GM12878 (cell line): ENCODE data around the gene LBX1. TPM values are rescaled to one million over a fixed set of nuclear protein-coding genes. Genes with fewer than 3 reads are reported as not detected.

Experiments
- ATAC-seq: fragments of 200-7000 bp; cut with Tn5 transposase; 3 replicates; pipeline ENCODE4 v1.9.1; 2020; ENCODE audit warnings: mild to moderate bottlenecking, moderate library complexity
- BruUV-seq: library from RNA; stranded (reverse); fragments of 400-500 nt; replicated peaks from 2 replicates; lab custom pipeline; 2021; lab: Mats Ljungman, UMichigan
- CTCF ChIA-PET: fragments of 300-600 bp; sonication (Branson Sonifier 250); formaldehyde crosslinking; extraction: SDS; loops from one replicate; lab custom pipeline; 2021; ENCODE audit warnings: inconsistent platforms; lab: Yijun Ruan, JAX
- POLR2A ChIA-PET: fragments of 350-600 bp; formaldehyde crosslinking; extraction: SDS; loops from one replicate; lab custom pipeline; 2021; ENCODE audit warnings: inconsistent platforms; lab: Charles Lee
- RAD21 ChIA-PET: fragments of 300-600 bp; sonication (Branson Sonifier 250); formaldehyde crosslinking; loops from one replicate; lab custom pipeline; 2023; ENCODE audit warnings: antibody characterized with exemption; ENCODE audit not compliant: unreplicated experiment; lab: Charles Lee
- SMC1A ChIA-PET: fragments of 300-600 bp; sonication (Branson Sonifier 250); formaldehyde crosslinking; loops from one replicate; lab custom pipeline; 2023; ENCODE audit not compliant: unreplicated experiment, uncharacterized antibody; lab: Charles Lee
- DNase-seq: peaks from one replicate; pipeline ENCODE4 v3.0.0-alpha.2; 2011; ENCODE audit warnings: low read depth, low spot score
- FAIRE-seq: peaks from 3 replicates; lab custom pipeline; 2011; peaks lifted over from hg19 to GRCh38; lab: Jason Lieb, UNC
- H2AFZ ChIP-seq: 2 replicates; pipeline ENCODE4 v1.6.0; 2011; ENCODE audit warnings: low read depth, low read length, control low read depth; ENCODE audit not compliant: control insufficient read depth
- H3K27ac ChIP-seq: 2 replicates; pipeline ENCODE4 v1.5.1; 2011; ENCODE audit warnings: control low read depth; ENCODE audit not compliant: control insufficient read depth, insufficient read depth
- H3K27me3 ChIP-seq, 2 experiments: replicated peaks in 1 of 2; 2 replicates each; pipeline versions ENCODE4 v1.6.0 to v1.6.1; 2011; ENCODE audit warnings: low read length in 1 of 2; ENCODE audit not compliant: control insufficient read depth in 2 of 2, insufficient read depth in 2 of 2
- H3K36me3 ChIP-seq, 2 experiments: 2 replicates each; pipeline ENCODE4 v1.5.1; 2011; ENCODE audit warnings: low read length in 1 of 2; ENCODE audit not compliant: control insufficient read depth in 2 of 2, insufficient read depth in 2 of 2
- H3K4me1 ChIP-seq: 2 replicates; pipeline ENCODE4 v1.6.1; 2011; ENCODE audit warnings: mild to moderate bottlenecking, low read length, moderate library complexity, mixed read lengths; ENCODE audit not compliant: control insufficient read depth, insufficient read depth
- H3K4me2 ChIP-seq: 2 replicates; pipeline ENCODE4 v1.6.0; 2011; ENCODE audit warnings: control low read depth; ENCODE audit not compliant: control insufficient read depth, insufficient read depth
- H3K4me3 ChIP-seq: fragments of 200-600 bp; sonication (generic); 2 replicates; pipeline ENCODE4 v1.5.1; 2016
- H3K79me2 ChIP-seq: 2 replicates; pipeline ENCODE4 v1.6.0; 2011; ENCODE audit warnings: low read length; ENCODE audit not compliant: control insufficient read depth, insufficient read depth
- H3K9ac ChIP-seq: 2 replicates; pipeline ENCODE4 v1.8.0; 2011; ENCODE audit warnings: low read length, control low read depth, mixed read lengths; ENCODE audit not compliant: control insufficient read depth, insufficient read depth
- H3K9me3 ChIP-seq: replicated peaks from 3 replicates; pipeline ENCODE4 v1.5.1; 2011; ENCODE audit warnings: mild to moderate bottlenecking, low read length; ENCODE audit not compliant: control insufficient read depth, insufficient read depth
- H4K20me1 ChIP-seq: 2 replicates; pipeline ENCODE4 v1.6.0; 2011; ENCODE audit not compliant: control insufficient read depth, insufficient read depth
- BACH1 ChIP-seq: fragments of 450-650 bp; IDR thresholded peaks from 2 replicates; pipeline ENCODE4 v1.6.1; 2017; ENCODE audit warnings: mild to moderate bottlenecking, borderline replicate concordance
- CBX5 ChIP-seq: sonication (generic); IDR thresholded peaks from 2 replicates; pipeline ENCODE4 v1.6.1; 2016; ENCODE audit warnings: low read depth, moderate library complexity, mild to moderate bottlenecking, inconsistent platforms
- CREB1 ChIP-seq: IDR thresholded peaks from 2 replicates; pipeline ENCODE4 v1.6.1; 2012; ENCODE audit warnings: low read depth, mild to moderate bottlenecking, inconsistent platforms
- EZH2 ChIP-seq: IDR thresholded peaks from 2 replicates; pipeline ENCODE4 v1.6.1; 2012; ENCODE audit warnings: low read depth, mild to moderate bottlenecking, control low read depth, inconsistent platforms, low read length, borderline replicate concordance; ENCODE audit not compliant: control insufficient read depth
- HDAC2 ChIP-seq: fragments of 200-600 bp; sonication (generic); IDR thresholded peaks from 2 replicates; pipeline ENCODE4 v1.6.1; 2017
- NFYB ChIP-seq: IDR thresholded peaks from 2 replicates; pipeline ENCODE4 v1.6.1; 2011; ENCODE audit warnings: low read depth, mild to moderate bottlenecking, low read length, improper control_type of control experiment, moderate library complexity; ENCODE audit not compliant: insufficient read depth
- SIN3A ChIP-seq: IDR thresholded peaks from 2 replicates; pipeline ENCODE4 v1.6.1; 2012; ENCODE audit warnings: low read depth, low read length, improper control_type of control experiment
- SREBF2 ChIP-seq: IDR thresholded peaks from 2 replicates; pipeline ENCODE4 v1.6.1; 2012; ENCODE audit warnings: mild to moderate bottlenecking, low read length
- WGBS: methylation state at CpG from one replicate; pipeline ENCODE4 v1.1.6; 2016; ENCODE audit warnings: low lambda C conversion rate; ENCODE audit not compliant: insufficient replicate concordance, insufficient coverage; ENCODE audit errors: missing lambda C conversion rate; 5-methylcytosine and 5-hydroxymethylcytosine counted together
- in situ Hi-C: fragments of 300-500 bp; cut with MboI; formaldehyde crosslinking; loops from 9 replicates; pipeline ENCODE4 v1.14.3; 2018; ENCODE audit warnings: mixed read lengths
- intact Hi-C: fragments of 100-400 bp; cut with micrococcal nuclease; formaldehyde crosslinking; loops from one replicate; pipeline ENCODE4 v1.14.2; 2022; ENCODE audit not compliant: unreplicated experiment
- polyA plus RNA-seq, 11 experiments: library from polyadenylated mRNA; depleted of rRNA in 4 of 11; unstranded in 6 of 11; stranded (reverse) in 5 of 11; fragments of >200 nt; fragmentation: Nextera tagmentation in 4 of 11; fragmentation: Illumina TruSeq in 1 of 11; extraction: Ambion mirVana in 4 of 11; extraction: Trizol in 1 of 11; gene quantifications; 1 replicate in 1 of 11; 2 replicates in 10 of 11; pipeline versions ENCODE4 v1.2.1 to v1.2.3, GENCODE V29; 2011 to 2016; ENCODE audit warnings: inconsistent platforms in 2 of 11, missing spikeins in 2 of 11, low read depth in 1 of 11
- total RNA-seq, 4 experiments: library from RNA; depleted of rRNA in 3 of 4; stranded (reverse); fragments of >200 nt in 3 of 4; fragmentation: Illumina TruSeq in 1 of 4; extraction: Trizol in 1 of 4; gene quantifications; 2 replicates each; pipeline versions ENCODE4 v1.2.1 to v1.2.3, GENCODE V29; 2013 to 2021
- TF ChIP-seq, protein P1 (sequence below): fragments of 450-650 bp; IDR thresholded peaks from 2 replicates; pipeline ENCODE4 v1.6.1; 2014; ENCODE audit warnings: mild to moderate bottlenecking
- TF ChIP-seq, protein P2 (sequence below): fragments of 450-650 bp; IDR thresholded peaks from 2 replicates; pipeline ENCODE4 v1.6.1; 2018; ENCODE audit warnings: mild to moderate bottlenecking, low read depth, moderate library complexity; ENCODE audit not compliant: partially characterized antibody
- TF ChIP-seq, protein P3 (sequence below): IDR thresholded peaks from 2 replicates; pipeline ENCODE4 v1.6.1; 2011; ENCODE audit warnings: mild to moderate bottlenecking, low read depth, low read length, moderate library complexity; ENCODE audit not compliant: insufficient replicate concordance
- TF ChIP-seq, protein P4 (sequence below): IDR thresholded peaks from 2 replicates; pipeline ENCODE4 v1.6.1; 2011; ENCODE audit warnings: low read depth, mild to moderate bottlenecking, low read length, moderate library complexity, borderline replicate concordance; ENCODE audit errors: extremely low read depth

LBX1 gene
- total and polyA plus RNA-seq, 10 of the 15 experiments (the other 5 are each of a cell fraction or from before 2014, with no cell fraction given), result not detected

DNA sequence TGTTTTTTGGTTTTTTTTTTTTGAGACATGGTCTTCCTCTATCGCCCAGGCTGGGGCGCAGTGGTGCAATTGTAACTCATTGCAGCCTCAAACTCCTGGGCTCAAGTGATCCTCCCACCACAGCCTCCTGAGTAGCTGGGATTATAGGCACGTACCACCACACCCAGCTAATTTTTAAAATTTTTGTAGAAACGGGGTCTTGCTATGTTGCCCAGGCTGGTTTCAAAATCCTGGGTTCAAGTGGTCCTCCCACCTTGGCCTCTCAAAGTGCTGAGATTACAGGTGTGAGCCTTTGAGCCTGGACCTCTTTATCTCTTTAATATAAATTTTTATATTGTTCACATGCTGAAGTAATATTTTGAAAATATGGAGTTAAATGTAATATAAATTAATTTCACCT is 28.2 kb upstream of the LBX1 start (continued):
- TF ChIP-seq, protein P1, sequence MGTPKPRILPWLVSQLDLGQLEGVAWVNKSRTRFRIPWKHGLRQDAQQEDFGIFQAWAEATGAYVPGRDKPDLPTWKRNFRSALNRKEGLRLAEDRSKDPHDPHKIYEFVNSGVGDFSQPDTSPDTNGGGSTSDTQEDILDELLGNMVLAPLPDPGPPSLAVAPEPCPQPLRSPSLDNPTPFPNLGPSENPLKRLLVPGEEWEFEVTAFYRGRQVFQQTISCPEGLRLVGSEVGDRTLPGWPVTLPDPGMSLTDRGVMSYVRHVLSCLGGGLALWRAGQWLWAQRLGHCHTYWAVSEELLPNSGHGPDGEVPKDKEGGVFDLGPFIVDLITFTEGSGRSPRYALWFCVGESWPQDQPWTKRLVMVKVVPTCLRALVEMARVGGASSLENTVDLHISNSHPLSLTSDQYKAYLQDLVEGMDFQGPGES, result no peak
- TF ChIP-seq SIN3A, result no peak
- TF ChIP-seq CBX5, result no peak
- TF ChIP-seq, protein P2, sequence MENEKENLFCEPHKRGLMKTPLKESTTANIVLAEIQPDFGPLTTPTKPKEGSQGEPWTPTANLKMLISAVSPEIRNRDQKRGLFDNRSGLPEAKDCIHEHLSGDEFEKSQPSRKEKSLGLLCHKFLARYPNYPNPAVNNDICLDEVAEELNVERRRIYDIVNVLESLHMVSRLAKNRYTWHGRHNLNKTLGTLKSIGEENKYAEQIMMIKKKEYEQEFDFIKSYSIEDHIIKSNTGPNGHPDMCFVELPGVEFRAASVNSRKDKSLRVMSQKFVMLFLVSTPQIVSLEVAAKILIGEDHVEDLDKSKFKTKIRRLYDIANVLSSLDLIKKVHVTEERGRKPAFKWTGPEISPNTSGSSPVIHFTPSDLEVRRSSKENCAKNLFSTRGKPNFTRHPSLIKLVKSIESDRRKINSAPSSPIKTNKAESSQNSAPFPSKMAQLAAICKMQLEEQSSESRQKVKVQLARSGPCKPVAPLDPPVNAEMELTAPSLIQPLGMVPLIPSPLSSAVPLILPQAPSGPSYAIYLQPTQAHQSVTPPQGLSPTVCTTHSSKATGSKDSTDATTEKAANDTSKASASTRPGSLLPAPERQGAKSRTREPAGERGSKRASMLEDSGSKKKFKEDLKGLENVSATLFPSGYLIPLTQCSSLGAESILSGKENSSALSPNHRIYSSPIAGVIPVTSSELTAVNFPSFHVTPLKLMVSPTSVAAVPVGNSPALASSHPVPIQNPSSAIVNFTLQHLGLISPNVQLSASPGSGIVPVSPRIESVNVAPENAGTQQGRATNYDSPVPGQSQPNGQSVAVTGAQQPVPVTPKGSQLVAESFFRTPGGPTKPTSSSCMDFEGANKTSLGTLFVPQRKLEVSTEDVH, result no peak
- no peak for TF ChIP-seq SREBF2

DNA sequence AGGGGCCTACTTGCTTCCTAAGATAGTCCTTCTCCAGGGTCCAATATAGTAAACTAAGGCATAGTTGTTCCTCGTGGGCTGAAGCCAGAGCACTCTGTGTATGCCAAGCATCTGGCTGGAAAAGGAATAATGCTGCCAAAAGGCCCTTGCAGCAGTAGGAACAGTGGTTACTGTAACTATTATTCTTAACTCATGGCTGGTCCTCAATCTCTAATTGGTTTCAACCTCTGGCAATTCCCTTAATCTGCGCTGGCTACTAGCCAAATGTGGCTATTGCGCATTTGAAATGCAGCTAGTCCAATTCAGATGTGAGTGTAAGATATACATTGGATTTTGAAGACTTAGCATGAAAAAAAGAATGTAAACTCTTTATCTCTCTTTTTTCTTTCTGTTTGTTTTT is 27.8 kb upstream of the LBX1 start:
- ATAC-seq, result no peak
- no peak overlapping the region for H3K4me3 ChIP-seq
- no peaks in the 10 kb centered on the region for H3K36me3 ChIP-seq
- in situ Hi-C loops (no loop called here), intact Hi-C loops (no loop called here)
- H3K9ac ChIP-seq, result no peak overlapping the region
- no peak overlapping the region for H3K27ac ChIP-seq
- H2AFZ ChIP-seq, result no peak overlapping the region
- TF ChIP-seq, protein P1, result no peak
- TF ChIP-seq, protein P3, sequence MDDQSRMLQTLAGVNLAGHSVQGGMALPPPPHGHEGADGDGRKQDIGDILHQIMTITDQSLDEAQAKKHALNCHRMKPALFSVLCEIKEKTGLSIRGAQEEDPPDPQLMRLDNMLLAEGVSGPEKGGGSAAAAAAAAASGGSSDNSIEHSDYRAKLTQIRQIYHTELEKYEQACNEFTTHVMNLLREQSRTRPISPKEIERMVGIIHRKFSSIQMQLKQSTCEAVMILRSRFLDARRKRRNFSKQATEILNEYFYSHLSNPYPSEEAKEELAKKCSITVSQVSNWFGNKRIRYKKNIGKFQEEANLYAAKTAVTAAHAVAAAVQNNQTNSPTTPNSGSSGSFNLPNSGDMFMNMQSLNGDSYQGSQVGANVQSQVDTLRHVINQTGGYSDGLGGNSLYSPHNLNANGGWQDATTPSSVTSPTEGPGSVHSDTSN, result no peak
- TF ChIP-seq NFYB (no peak), HDAC2 (no peak), BACH1 (no peak), CREB1 (no peak), EZH2 (no peak)
- TF ChIP-seq, protein P4, sequence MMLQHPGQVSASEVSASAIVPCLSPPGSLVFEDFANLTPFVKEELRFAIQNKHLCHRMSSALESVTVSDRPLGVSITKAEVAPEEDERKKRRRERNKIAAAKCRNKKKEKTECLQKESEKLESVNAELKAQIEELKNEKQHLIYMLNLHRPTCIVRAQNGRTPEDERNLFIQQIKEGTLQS, result no peak
- H4K20me1 ChIP-seq, result no peaks in the 10 kb centered on the region
- no peak for DNase-seq
- SMC1A ChIA-PET, result interaction anchor here (1.3 kb wide), 1 partner anchor 14 kb away, joined by 3 read pairs; no protein-coding TSS in a partner anchor
- no peaks in the 10 kb centered on the region for H3K79me2 ChIP-seq
- RAD21 ChIA-PET, result no interaction called here
- BruUV-seq, result no TSS peak
- no peak for FAIRE-seq
- H3K27me3 ChIP-seq, result peaks cover 2 to 3% of the 10 kb centered on the region in 2 experiments; a peak in 3 of 4 replicates
- POLR2A ChIA-PET, result no interaction called here
- no peak overlapping the region for H3K4me2 ChIP-seq
- WGBS, result 50% methylated on average over 3 of the region's 3 CpGs
- no peaks in the 10 kb centered on the region; the same call in 2 of the 3 replicates for H3K9me3 ChIP-seq
- CTCF ChIA-PET, result no interaction called here
- H3K4me1 ChIP-seq, result no peaks in the 10 kb centered on the region
